GM21526 (cell line): ENCODE results near the gene RTBDN.

ENCODE experiments used
- ATAC-seq: cut with Tn5 transposase; IDR thresholded peaks from one replicate; pipeline ENCODE4 v1.9.1; 2021; ENCODE audit warnings: moderate library complexity; ENCODE audit not compliant: unreplicated experiment, low FRiP score

Gene RTBDN

DNA sequence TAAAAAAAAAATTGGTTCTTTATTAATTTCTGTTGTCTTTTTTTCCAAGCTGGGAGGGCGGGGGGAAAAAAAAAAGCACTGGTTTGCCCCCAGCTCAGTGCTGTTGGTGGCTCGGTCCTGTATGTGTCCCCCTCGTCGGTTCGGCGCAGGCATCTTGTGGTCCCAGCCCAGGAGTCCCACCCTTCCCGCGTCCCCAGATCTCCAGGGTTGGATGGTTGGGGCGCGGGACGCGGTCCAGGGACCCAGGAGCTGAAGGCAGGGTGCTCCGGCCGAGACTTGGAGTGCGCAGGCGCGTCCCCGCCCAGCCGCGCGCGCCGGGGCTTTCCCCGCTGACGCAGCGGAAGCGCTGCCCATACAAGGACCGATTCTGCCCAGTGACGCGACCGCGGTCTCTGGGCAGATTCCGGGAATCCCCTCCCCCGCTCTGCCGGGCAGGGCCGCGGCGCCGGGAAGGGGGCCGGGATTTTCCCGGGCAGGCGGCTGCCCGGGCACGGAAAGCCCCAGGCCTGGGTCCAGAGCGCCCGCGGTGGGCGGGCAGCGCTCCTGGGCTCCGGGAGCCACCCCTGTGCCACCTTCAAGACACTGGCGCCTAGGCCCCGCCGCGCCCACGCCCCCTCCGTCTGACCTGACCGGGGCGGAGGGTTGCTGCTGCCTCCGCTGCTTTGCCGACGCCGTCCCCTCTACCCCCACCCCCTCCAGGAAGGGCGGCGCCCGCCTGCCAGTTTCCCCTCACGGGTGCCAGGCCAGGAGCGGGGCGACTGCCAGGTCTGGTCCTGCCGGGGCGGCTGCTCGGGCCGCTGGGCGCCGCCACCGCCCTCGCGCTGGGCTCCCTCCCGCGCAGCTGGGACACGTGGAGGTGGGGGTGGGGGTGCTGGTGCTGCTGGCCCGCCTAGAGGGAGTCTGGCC is 40.8 kb downstream of the RTBDN start:
- ATAC-seq: no peak

DNA sequence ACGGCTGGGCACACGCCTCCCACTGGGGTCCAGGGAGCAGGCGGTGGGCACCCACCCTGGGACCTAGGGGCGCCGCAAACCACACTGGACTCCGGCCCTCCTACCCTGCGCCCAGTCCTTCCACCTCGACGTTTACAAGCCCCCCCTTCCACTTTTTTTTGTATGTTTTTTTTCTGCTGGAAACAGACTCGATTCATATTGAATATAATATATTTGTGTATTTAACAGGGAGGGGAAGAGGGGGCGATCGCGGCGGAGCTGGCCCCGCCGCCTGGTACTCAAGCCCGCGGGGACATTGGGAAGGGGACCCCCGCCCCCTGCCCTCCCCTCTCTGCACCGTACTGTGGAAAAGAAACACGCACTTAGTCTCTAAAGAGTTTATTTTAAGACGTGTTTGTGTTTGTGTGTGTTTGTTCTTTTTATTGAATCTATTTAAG is 41.5 kb downstream of the RTBDN start:
- ATAC-seq: no peak

DNA sequence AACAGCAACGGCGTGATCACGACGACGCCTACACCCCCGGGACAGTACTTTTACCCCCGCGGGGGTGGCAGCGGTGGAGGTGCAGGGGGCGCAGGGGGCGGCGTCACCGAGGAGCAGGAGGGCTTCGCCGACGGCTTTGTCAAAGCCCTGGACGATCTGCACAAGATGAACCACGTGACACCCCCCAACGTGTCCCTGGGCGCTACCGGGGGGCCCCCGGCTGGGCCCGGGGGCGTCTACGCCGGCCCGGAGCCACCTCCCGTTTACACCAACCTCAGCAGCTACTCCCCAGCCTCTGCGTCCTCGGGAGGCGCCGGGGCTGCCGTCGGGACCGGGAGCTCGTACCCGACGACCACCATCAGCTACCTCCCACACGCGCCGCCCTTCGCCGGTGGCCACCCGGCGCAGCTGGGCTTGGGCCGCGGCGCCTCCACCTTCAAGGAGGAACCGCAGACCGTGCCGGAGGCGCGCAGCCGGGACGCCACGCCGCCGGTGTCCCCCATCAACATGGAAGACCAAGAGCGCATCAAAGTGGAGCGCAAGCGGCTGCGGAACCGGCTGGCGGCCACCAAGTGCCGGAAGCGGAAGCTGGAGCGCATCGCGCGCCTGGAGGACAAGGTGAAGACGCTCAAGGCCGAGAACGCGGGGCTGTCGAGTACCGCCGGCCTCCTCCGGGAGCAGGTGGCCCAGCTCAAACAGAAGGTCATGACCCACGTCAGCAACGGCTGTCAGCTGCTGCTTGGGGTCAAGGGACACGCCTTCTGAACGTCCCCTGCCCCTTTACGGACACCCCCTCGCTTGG is 42.1 kb downstream of the RTBDN start:
- ATAC-seq: no peak

DNA sequence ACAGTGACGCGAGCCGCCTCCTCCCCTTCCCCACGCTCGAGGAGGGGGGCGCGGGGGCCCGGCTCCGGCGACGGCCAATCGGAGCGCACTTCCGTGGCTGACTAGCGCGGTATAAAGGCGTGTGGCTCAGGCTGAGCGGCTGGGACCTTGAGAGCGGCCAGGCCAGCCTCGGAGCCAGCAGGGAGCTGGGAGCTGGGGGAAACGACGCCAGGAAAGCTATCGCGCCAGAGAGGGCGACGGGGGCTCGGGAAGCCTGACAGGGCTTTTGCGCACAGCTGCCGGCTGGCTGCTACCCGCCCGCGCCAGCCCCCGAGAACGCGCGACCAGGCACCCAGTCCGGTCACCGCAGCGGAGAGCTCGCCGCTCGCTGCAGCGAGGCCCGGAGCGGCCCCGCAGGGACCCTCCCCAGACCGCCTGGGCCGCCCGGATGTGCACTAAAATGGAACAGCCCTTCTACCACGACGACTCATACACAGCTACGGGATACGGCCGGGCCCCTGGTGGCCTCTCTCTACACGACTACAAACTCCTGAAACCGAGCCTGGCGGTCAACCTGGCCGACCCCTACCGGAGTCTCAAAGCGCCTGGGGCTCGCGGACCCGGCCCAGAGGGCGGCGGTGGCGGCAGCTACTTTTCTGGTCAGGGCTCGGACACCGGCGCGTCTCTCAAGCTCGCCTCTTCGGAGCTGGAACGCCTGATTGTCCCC is 42.9 kb downstream of the RTBDN start, which contains the start of gene JUNB:
Gene JUNB, plus strand, starts transcription at position 142 of the 706 bp plus-strand sequence. Its CDS starts 286 bp downstream, at position 428.
- peak; percentile 29 for ATAC-seq

DNA sequence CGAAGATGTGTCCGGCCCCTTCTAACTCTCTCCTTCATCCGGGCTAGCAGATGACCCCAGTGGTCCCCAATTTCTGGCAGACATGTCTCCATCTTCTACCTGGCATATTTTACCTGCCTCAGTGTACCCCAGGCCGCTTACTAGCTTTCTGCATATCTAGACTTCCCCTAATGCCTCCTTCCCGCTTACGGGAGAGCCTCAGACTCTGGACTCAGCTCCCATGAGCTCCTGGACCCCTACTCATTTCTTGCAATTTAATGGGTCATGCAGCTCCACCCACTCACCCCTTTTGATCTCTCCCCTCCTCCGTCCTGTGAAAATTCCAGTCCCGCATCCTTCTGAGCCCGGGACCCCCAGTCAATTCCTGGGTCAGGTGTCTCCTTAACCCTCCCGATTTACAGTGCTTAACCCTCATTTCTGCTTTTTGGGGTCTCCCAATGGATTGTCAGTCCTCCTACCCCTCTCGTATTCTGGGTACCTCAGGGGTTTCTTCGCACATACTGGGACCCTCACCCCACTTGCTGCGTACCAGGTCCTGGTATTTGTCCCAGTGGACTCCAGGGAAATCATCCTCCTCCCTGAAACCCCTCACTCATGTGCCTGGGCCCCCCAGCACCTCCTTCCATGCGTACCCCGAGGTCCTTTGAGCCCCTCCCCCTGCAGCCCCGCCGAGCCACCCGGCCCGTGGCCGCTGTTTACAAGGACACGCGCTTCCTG is 43.6 kb downstream of the RTBDN start:
- no peak for ATAC-seq

DNA sequence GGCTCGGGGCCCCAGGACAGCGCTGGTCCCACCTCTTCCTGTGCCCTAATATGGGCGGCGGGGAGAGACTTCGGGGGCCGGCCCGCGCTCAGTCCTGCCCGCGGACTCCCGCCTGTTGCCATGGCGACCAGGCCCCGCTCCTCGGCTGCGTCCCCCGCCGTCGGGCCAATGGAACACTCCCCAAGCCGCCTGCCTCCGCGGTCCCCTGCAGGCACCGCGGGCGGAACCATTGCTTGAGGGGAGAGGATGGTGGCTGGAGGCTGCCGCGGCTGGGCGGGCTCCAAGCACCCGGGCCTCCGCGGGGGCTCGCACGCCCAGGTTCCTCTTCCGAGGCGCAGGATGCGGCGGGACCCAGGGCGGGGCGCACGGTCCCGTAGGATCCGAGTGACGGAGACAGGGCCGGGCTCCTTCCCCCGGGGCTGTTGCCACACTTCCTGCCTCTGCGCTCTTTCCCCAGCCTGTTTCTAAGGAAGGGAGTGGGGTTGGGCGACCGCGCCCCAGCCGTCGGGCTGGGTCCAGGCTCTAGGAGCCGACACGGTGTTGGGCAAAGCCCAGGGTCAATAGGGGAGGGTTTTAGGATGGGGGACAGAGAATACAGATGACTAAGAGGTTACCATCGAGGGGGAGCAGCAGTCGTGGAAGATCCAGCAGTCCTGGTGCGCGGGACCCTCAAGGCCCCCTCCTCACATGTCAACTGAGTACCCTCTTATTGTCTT is 44.3 kb downstream of the RTBDN start:
- ATAC-seq: peak; percentile 28

DNA sequence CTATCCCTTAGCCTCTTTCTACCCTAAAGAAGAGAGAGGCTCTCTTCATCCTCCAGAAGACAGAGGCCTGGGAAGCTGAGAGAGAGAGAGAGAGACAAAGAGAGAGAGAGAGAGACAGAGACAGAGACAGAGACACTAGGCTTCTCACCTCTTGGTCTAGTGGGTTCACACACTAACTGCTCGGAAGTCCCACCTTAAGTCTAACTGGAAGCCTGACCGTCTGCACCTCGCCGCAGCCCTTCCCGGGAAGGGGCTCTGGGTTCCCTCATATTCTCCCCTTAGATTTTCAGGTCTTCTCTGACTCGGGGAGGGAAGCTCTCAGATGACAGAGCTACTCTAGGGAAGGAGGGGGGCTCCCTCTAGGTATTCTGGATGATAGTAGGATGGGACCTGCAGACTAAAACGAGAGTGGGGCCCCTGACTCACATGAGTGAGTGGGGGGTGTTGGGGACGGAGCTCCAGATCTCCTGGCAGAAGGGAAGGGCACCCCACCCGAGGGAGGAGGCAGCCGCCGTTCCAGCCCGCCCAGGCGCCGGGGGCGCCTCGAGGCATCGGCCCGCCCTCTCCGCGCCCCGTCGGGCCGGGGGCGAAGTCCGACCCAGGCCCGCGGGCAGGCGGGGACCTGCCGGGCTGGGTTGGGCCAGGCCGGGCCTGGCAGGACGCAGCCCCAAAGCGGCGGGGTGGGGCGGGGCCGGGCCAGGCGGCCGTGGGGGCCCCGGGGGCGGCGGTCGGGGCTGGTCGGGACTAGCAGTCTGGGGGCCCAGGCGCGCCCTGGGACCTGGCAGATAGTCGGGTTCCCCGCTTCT is 45.1 kb downstream of the RTBDN start:
- ATAC-seq: peak; percentile 0

DNA sequence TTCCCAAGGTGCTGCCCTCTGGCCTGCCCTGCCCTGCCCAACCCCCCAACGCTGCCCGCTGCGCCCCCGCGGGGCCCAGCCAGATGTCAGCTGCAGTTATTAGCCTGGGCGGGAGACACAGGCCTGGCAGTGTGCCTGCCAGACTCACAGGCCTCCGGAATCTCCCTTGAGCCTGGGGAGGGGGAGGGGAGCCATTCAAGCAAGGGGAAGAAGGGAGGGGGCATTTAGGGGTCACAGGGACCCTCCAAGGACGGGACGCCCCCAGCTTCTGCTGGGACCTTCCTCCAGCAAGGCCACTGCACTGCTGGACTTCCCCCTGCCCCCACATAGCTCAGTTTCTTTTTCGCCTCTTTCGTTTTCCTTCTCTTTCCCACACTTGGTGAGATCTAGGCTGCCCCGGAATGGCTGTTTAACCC is 45.7 kb downstream of the RTBDN start:
- no peak for ATAC-seq

DNA sequence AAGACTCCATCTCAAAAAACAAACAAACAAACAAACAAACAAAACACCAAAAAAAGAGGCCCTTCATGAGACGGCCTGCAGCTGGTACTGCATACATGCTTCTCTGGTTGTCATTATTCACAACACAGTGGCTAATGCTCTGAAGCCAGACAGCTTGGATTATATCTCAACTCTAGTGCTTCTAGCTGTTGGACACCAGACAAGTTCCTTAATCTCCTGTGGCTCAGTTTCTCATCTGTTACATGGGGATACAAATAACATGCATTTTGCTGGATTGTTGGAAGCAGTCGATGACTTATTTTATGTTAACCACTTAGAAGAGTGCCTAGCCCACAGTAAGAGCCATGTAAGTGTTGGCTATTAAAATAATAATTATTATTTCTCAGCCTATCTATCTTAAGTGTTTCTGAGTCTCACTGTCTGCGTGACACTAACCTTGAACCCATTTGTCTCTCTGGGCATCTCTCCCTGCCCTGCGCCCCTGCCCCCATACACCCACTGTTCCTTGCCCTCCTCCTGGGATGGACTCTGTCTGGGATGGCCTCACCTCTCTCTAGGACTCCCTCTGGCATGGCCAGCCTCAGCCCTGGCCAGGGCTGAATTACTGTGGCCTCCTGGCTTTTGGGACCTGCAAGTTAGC is 46.2 kb downstream of the RTBDN start:
- ATAC-seq: no peak

DNA sequence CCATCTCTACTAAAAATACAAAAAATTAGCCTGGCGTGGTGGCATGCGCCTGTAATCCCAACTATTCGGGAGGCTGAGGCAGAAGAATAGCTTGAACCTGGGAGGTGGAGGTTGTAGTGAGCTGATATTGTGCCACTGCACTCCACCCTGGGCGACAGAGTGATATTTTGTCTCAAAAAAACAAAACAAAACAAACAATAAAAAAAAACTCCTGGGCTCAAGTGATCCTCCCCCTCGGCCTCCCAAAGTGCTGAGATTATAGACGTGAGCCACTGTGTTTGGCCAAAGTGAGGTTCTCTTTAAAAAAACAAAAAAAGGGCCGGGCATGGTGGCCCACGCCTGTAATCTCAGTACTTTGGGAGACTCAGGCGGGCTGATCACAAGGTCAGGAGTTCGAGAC is 46.9 kb downstream of the RTBDN start:
- ATAC-seq: no peak

DNA sequence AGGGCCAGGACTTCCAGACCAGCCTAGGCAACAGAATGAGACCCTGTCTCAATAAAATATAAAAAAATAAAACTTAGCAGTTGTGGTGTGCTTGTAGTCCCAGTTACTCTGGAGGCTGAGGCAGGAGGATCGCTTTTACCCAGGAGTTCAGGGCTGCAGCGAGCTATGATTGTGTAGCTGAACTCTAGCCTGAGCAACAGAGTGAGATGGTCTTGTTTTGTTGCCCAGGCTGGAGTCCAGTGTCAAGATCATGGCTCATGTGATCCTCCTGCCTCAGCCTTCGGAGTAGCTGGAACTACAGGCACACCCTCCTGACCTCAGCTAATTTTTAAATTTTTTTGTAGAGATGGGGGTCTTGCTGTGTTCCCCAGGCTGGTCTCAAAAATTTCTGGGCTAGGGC is 47.4 kb downstream of the RTBDN start:
- no peak for ATAC-seq

DNA sequence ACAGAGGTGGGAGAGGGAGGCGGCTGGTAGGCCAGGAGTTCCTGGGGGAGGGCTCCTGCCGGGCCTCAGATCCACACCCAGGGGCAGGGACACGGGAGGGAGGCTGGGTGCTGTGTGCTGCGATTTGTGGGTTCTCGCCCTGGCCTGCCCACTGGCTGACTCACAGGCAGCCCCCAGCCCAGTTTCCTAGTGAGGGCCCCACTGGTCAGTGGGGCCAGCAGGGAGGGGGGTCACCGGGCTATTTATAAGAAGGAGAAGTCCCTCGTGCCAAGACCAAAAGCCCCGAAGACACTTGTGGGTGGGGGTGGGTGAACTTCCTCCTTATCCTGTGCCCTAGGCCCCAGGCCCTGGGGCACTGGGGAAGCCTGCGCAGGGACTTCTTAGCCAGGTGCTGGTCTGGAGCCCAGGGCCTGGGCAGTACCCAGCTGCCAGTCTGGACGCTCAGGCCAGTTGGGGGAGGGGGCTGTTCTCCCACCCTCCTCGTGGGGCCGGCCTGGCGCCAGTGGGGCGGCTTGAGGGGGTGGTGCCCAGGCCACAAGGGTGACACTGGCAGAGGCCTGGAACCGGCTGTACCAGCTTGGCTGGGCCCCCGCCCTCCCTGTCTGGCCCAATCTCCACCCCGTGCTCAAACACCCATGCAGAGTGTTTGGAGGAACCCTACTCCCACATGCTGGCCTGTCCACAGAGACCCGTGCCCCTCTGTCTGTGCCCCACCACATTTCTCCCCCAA is 48.1 kb downstream of the RTBDN start:
- no peak for ATAC-seq

DNA sequence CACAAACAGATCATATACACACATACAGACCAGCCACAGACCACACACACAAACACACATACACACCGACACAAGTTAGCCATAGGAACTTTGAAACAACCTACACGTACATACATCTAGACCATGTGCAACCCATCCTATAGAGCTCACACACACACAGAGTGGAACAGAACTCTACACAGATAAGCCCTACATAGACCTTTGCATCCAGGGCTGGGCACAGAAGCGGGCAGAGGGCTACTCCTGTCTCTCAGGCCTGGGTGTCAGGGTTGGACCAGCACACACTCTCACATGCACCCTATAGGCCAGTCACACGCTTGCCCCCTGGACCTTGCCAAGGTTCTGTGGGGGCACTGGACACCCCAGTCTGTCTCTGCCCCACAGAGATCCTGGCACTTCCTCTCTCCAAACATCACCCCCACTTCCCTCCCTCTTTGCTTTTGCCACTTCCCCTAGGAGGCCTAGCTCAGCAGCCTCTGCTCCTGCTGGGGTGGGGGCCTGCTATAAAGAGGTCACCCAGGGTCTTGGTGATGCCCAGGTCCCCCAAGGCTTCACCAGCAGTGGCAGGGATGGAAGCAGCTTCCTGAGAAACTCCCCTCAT is 48.8 kb downstream of the RTBDN start:
- no peak for ATAC-seq

DNA sequence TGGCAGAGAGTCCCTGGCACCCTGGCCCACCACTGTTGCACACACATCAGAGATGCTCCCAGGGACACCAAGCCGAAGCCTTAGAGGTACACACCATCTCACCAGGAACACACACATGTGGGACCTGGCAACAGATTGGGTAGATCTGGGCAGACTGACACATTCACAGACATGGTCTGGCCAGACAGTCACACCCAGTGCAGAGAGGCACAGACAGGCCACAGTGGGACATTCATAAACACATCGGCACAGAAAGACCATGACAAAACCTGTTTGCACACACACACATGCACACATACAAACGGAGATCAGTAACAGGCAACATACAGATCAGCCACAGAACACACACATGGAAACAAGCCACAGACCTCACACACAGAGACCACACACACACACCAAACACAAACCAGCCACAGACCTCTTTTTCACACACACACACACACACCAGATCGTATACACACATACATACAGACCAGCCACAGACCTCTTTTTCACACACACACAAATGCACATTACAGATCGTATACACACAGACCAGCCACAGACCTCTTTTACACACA is 49.4 kb downstream of the RTBDN start:
- ATAC-seq: no peak

DNA sequence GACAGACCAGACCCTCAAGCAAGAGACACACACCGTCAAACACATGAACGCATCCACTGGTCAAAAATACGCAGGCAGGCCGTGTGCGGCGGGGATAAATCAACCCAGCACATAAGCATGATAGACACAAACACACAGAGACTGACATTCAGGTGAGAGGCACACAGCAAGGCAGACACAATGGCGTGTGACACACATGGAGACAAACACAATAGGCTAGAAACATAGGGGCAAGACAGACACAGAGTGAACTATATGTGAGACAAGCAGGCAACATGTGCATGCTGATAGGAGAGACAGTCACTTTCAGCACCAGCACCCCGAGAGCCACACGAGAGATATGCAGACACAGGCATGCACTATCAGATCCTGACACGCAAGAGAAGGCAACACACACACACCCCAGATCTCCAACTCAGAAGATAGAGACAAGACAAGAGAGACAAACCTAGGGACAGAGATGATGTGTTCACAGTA is 49.9 kb downstream of the RTBDN start:
- ATAC-seq: no peak

DNA sequence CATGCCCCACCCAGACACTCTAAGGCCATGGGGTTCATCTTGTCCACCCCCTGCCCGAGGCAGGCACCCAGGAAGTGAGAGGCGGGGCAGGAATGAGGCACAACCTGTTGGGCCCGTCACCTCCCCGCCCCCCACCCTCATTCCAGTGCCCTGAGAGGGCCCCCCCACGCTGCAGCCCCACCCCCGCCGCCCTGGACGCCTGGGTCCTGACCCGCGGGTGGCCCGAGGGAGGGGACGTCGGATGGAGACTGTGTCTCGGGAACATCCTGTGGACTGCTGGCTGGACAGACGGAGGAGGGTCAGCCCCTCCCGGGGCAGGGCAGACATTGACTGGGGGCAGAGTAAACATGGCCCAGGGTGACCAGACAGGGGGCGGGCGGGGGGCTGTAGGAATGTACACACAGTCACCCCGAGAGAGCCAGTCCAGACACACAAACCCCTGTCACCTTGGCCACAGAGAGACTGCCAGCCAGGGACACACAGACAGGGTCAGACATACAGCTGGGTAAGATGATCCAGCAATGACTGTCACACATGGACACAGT is 50.5 kb downstream of the RTBDN start:
- ATAC-seq: no peak
